CD4-positive, alpha-beta T cell treated with Interleukin-12 subunit alpha and Interleukin-12 subunit beta, for 1 hour (primary cell): ENCODE data around the gene PRR12.

Source experiments
- DNase-seq: peaks from one replicate; pipeline ENCODE4 v3.0.0-alpha.2; 2020

The PRR12 gene

DNA sequence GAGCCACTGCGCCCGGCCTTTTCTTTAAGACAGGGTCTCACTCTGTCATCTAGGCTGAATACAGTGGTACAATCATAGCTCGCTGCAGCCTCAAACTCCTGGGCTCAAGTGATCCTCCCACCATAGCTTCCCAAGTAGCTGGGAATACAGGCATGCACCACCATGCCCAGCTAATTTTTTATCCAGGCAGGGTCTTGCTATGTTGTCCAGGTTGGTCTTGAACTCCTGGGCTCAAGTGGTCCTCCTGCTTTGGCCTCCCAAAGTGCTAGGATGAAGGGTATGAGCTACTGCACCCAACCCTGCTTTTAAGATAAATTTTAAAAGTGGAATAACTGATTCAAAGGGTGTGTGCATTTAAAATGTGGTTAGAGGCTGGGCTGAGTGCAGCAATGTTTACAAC, 24.7 kb upstream of the PRR12 start:
- DNase-seq: no peak

DNA sequence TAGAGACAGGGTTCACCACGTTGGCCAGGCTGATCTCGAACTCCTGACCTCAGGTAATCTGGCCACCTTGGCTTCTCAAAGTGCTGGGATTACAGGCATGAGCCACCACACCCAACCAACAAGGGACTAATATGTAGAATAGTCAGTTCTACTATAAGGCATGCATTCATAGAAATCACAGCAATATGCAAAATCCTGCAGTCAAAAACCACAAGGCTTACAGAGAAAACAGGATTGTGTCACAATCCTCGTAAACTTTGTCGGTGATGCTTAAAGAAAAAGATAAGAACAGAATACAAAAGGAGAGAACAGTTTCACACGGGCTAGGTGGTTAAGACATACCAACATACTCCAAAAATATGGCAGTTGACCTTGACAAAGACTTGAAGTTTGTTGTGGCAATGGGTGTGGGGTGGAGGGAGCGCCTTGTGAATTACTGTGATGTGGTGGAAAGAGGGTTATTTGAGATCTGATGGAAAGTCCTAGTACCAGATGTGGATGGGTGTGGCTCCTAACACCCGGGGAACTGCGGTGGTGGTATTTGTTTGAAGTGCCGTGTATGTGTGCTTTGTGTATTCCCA, 23.0 kb upstream of the PRR12 start:
- DNase-seq: peak; percentile 88

DNA sequence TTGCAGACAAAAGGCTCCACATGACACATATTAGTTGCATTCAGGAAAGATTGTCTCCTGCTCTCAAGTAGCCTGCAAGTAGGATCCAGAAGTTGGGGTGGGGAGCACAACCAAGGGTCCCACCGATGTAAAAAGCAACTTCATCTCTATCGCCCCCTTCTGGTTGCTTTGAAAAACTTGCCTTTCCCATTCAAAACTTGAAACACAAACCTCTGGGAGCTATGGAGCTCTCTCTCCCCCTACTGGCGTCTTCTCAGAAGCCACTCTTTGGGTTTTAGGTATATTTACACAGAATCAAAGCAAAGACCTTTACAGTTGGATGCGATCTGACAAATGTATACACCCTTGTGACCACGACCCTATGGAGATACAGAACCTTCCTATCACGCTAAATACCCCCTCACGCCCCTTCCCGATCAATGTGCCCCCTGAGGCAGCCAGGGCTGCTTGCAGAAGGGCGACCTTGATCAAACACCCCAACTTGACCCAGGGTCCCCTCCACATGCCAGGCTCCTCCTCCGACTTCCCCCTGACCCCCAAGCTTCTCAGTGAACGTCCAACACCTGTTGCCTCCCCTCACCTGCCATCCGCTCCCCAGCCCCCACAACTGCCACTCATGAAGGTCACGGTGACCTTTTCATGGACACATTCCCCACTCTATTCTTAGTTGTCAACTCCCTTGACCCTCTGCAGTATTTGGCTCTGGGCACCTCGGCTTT, 20.7 kb upstream of the PRR12 start:
- DNase-seq: peak; percentile 88

GRCh38 chr19:49570997-49571676, 19.8 kb upstream of the PRR12 start:
- DNase-seq: peak; percentile 63

GRCh38 chr19:49573009-49573408, 18.0 kb upstream of the PRR12 start:
- DNase-seq: no peak

GRCh38 chr19:49573425-49573824, 17.6 kb upstream of the PRR12 start:
- DNase-seq: no peak

DNA sequence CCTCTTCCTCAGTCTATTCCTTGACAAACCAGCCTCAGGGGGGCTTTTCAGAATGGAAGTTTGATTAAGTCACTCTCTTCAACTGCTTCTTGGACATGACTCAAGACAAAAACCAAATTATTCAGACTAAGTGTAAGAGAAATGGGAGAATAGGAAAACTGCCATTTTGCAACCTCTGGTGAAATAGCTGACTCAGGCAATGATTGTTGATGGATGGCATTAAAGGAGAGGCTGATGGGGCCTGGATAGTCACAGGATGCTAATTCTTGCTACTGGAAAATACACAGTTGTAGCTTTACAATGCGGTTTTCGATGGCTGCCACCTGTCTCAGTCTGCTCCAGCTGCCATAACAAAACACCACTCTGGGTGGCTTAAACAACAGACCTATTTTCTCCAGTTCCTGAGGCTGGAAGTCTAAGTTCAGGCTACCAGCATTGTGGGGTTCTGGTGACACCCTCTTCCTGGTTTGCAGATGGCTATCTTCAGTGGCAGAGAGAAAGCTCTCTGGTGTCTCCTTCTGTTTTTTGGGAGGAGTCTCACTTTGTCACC, 16.7 kb upstream of the PRR12 start:
- no peak for DNase-seq

- DNase-seq: no peak
Observed at GRCh38 chr19:49579193-49579592, 11.8 kb upstream of the PRR12 start.

DNA sequence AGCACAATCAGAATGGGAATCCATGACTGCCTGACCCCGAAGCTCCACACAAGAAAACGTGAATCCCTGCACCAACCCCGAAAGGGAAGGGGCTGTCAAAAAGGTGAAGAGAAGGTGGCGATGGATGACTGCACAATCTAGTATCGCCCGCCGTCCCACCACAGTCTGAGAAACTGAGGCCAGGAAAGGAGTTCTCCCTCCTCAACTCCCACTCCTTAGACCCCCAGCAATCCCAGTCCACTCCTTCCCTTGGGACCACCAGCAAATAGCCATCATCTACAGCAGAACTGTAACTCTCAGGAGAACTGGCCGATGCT, 11.1 kb upstream of the PRR12 start:
- no peak for DNase-seq

DNA sequence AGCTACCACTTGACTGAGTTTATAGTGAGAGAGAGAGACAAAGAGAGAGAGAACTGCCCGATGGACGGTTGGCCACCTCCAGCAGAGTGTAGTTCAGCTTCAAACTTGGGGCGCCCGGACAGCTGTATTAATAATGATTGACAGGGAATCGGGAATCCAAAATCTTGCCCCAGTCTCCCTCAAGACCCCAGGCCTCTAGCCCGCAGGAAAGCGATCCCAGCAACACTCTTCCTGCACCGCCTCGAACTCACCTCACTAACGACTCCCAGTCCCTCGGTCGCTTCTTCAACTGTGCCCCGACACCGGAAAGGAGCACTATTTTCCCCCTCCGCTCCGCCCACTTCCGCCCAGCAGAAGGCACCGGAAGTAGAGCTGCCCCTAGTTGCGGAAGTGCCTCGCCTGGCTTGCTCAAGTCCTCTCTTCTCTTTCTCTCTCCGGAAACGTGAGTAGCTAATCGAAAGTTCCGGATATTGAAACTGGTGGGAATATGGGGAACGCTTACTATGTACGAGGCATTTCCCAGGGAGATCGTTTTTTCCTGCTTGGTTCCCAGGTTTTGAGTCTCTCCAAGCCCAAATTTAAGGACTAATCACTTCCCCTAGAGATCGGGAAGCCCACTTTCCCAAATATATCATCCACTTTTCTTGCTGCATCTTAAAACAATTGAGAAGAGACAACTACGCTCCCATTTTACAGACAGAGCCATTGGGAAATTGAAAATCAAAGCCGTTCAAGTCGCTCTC, 10.5 kb upstream of the PRR12 start, which contains the start of gene NOSIP:
TSS of gene NOSIP (minus strand) at position 293 of the 743 bp plus-strand sequence. CDS start 19,865 bp downstream, outside the sequence.
- DNase-seq: peak; percentile 97

DNA sequence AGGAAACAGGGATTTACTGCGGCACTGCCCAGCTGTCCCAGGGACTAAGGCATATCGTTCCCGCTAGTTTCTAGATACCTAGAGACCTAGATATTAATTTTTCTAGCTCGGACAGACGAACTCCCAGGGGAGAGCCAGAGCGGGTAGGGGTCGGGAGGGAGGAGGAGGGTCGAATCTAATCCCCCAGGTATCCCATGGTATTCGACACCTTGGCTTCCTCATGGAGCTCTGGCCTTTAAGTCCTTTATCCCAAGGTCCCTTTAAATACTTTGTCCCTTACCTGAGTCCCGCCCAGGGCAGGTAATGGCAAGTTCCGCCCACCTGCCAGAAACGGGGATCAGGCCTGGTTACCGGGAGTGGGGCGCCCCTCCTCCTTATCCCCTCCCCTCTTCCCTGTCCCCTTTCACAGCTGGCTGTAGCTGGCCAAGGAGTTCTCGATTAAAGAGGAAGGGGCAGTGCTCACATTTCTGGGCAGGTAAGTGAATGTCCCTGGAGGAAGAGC, 9.9 kb upstream of the PRR12 start, which contains the start of gene PRRG2:
TSS of gene PRRG2 (plus strand) at position 310 of the 502 bp plus-strand sequence. CDS start 1,904 bp downstream, outside the sequence.
- DNase-seq: no peak

DNA sequence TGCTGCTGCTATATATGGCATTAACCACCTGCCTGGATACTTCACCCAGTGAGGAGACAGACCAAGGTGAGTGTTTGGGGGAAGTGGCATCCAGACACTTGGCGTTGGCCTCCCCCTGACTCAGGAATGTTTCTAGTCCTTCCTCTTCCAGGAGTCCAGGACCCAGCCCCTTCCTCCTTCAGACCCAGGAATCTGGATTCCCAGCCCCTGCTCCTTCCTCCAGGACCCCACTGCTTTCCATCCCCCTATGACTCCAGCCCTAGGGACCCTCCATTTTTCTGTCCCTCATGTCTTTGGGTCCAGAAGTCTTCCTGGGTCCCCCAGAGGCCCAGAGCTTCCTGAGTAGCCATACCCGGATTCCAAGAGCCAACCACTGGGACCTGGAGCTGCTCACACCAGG, 7.7 kb upstream of the PRR12 start:
- DNase-seq: no peak

GRCh38 chr19:49585023-49585422, 6.0 kb upstream of the PRR12 start:
- no peak for DNase-seq

- no peak for DNase-seq
Observed at GRCh38 chr19:49587227-49587626, 3.8 kb upstream of the PRR12 start.

GRCh38 chr19:49588365-49589122, 2.4 kb upstream of the PRR12 start:
- DNase-seq: peak; percentile 33

DNA sequence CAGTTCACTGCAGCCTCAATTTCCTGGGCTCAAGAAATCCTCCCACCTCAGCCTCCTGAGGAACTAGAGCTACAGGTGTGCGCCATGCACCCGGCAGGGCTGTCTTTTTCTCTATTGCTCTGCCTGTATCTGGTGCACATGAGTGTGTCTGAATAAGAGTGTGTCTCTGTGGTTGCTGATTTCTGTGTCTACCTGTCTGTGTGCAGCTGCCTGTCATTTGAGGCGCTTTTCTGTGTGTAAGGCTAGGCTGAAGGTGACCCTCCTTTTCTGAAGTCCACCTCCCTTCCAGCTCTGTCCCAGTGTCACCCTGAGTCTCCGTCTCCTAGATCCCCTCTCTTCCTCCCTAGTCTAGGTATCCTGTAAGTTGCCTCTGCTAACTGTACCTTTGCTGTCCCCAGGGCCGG, 1.5 kb upstream of the PRR12 start:
- DNase-seq: no peak

DNA sequence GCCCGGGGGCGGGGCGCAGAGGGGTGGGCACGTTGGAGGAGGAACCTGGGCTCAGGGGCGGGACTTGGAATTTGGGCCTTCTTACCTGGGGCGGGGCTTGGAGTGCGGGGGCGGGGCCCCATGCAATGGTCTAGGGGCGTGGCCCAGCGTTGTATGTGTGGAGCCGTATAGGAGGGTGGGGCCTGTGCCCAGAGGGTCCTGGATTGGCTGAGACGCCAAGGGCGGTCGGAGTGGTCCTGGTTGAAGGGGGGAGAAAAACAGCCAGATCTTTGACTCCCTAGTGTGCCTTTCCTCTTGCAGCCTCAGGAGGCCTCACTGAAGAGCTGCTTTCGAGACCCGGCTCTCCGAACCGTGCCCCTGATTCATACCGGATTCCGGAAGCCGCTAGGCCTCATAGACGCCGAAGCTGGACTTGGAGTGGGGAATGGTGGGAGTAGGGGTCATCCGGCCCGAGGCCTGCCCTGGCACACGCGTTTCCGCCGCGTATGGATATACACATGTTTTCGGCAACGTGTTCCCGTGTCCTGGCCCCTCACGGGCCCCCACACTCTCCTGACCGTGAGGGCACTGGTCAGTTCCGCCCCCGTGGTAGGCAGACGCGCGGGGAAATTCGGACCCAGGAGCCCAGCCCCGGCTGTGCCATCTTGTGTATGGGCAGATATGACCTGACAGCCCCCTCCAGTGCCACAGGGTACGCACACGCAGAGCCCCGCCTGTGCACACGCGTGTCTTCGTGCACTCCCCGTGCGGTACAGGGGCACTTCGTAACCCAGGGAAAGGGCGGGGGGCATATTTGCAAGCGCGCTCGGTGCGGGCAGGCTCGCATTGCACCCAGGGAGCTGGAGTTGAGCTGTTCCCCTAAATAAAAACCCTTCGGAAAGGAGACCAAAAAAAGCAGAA, 661 bp upstream of the PRR12 start:
- peak; percentile 98 for DNase-seq

DNA sequence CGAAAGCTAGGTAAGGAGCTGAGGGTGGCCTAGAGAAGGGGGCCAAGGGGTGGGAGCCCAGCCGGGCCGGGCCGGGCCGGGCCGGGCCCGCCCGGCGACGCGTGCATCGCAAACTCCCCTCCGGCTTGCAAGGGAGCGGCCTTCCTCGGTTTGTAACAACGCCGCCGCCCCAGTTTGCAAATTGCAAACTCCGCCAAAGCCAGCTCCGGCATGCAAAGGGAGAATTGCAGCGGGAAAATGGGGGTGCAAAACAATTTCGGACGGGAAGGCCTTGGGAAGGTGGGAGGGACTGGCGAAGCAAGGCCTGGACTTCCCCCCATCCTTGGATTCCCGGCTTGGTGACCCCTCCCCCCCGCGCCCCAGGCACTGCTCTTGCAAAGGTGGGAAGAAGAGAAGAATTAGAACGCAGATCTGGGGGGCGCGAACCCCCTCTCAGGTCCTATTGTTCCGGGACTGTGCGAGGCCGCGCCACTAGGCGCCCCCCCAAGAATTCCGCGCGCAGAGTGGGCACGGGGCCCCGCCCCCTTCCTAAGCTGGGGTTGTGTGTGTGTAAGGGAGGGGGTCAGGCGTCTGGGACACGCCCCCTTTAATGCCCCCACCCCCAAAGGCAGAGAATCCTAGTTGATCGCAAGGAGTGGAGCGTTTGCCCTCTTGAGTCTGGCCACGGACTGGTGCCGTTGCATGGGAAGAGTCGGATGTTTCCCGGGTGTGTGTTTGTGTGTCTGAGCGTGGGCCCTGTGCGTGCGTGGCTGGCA, 926 bp downstream of the PRR12 start:
- DNase-seq: peak; percentile 49

DNA sequence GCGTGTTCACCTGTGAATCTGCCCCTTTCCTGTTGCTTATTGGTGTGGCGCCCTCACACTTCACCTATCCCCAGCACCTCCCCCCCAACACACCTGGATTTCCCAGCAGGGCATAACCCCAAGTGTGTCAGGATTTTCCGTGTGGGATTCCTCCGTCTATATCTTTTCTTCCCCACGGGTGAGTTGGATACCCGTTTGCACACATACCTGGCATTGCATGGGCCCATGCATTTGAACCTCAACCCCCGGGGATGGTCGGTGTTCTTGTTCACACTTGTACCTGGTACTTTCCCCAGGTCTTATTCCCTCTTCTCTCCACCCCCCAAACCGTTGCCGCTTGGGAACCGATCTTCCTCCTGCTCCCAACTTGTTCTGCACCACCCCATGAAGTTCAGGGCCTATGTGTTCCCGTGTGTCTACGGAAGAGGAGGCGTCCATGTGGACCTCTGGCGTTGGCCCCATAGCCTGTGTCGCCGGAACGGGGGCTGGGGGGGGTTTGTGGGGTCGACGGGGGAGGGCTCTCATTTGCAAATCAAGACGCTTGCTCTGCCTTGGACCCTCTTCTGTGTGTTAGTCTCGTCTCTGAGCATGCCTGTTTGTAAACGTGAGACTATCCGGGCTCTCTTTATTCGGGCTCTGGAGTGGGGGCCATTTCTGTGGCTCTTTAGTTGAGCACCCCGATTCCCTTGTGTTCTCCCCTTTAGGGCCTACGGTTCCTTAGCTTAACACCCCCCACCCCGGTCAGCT, 1.7 kb downstream of the PRR12 start:
- peak; percentile 15 for DNase-seq
